ENCODE data around the gene NLRP10.

DNA sequence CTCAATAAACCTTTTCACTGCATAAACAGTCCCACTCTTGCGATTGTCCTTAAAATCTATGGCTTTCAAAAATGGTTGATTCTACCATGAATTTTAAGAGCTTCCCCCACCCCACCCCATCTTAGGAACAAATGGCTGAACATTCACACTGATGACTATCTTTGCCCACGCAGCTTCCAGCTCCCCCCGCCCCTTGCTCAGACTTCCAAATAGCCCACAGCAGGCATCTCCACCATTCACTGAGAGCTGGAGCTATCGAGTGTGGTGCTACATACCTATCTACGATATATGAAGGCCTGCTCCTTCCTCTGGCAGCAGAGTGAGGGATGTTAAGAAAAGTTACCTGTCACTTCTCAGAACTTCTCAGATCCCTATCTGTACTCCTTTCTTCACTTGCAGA is 48.6 kb upstream of the NLRP10 start:
- TF ChIP-seq, protein P1, sequence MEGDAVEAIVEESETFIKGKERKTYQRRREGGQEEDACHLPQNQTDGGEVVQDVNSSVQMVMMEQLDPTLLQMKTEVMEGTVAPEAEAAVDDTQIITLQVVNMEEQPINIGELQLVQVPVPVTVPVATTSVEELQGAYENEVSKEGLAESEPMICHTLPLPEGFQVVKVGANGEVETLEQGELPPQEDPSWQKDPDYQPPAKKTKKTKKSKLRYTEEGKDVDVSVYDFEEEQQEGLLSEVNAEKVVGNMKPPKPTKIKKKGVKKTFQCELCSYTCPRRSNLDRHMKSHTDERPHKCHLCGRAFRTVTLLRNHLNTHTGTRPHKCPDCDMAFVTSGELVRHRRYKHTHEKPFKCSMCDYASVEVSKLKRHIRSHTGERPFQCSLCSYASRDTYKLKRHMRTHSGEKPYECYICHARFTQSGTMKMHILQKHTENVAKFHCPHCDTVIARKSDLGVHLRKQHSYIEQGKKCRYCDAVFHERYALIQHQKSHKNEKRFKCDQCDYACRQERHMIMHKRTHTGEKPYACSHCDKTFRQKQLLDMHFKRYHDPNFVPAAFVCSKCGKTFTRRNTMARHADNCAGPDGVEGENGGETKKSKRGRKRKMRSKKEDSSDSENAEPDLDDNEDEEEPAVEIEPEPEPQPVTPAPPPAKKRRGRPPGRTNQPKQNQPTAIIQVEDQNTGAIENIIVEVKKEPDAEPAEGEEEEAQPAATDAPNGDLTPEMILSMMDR (IDR thresholded peaks at IDR 0.05; ENCODE audit: low read length), result no peak
- TF ChIP-seq EZH2 (optimal IDR thresholded peaks at IDR 0.05; ENCODE audit: low read depth, low read length), result no peak

Data from MM.1S (cell line).